Fibroblast of skin of right quadriceps (primary cell): ENCODE results near the gene INAFM1.
"Not testable (repeated sequence)": the region's sequence is repeated elsewhere in the genome, so short reads cannot be mapped to it uniquely, and the experiment has no call there.

Source experiments
- DNase-seq: peaks from one replicate; pipeline ENCODE4 v3.0.0-alpha.2; 2013

The INAFM1 gene

GRCh38 chr19:47270408-47270807, 4.3 kb upstream of the INAFM1 start:
- DNase-seq = no peak

GRCh38 chr19:47271949-47272348, 2.7 kb upstream of the INAFM1 start:
- no peak for DNase-seq

GRCh38 chr19:47272448-47273312, 2.0 kb upstream of the INAFM1 start:
- peak; percentile 92 for DNase-seq

- DNase-seq = peak; percentile 95
Measured at GRCh38 chr19:47273313-47274070, 1.2 kb upstream of the INAFM1 start.

GRCh38 chr19:47274891-47275761, 441 bp downstream of the INAFM1 start:
- DNase-seq = no peak

- peak; percentile 46 for DNase-seq
Measured at GRCh38 chr19:47275791-47276461, 1.2 kb downstream of the INAFM1 start.

- DNase-seq = not testable (repeated sequence)
Measured at GRCh38 chr19:47276513-47276912, 1.8 kb downstream of the INAFM1 start.

GRCh38 chr19:47280183-47280797, 5.6 kb downstream of the INAFM1 start:
- DNase-seq = no peak

GRCh38 chr19:47283405-47284059, 8.8 kb downstream of the INAFM1 start:
- DNase-seq = no peak

- DNase-seq = peak; percentile 62
Measured at GRCh38 chr19:47284324-47284899, 9.7 kb downstream of the INAFM1 start.

GRCh38 chr19:47296036-47296435, 21.4 kb downstream of the INAFM1 start:
- peak; percentile 72 for DNase-seq

- not testable (repeated sequence) for DNase-seq
Measured at GRCh38 chr19:47300867-47301266, 26.2 kb downstream of the INAFM1 start.

- no peak for DNase-seq
Measured at GRCh38 chr19:47302249-47302648, 27.6 kb downstream of the INAFM1 start.

GRCh38 chr19:47303966-47304365, 29.3 kb downstream of the INAFM1 start:
- no peak for DNase-seq

GRCh38 chr19:47305309-47305751, 30.6 kb downstream of the INAFM1 start:
- DNase-seq = peak; percentile 91

GRCh38 chr19:47306303-47306702, 31.6 kb downstream of the INAFM1 start:
- DNase-seq = no peak

- DNase-seq = peak; percentile 30
Measured at GRCh38 chr19:47309038-47309437, 34.4 kb downstream of the INAFM1 start.

GRCh38 chr19:47309608-47310007, 34.9 kb downstream of the INAFM1 start, which contains the start of gene C5AR1:
C5AR1 (plus strand) TSS chr19:47309861; CDS start chr19:47309896, 35 bp downstream.
- DNase-seq = no peak

GRCh38 chr19:47310323-47310722, 35.6 kb downstream of the INAFM1 start:
- DNase-seq = no peak

GRCh38 chr19:47310819-47311218, 36.1 kb downstream of the INAFM1 start:
- peak; percentile 43 for DNase-seq
